Femur (tissue), 1 donor: ENCODE results near the gene MICAL2.

Experiments used
- DNase-seq: peaks from one replicate; pipeline ENCODE4 v3.0.0-alpha.2; 2017

Gene MICAL2

DNA sequence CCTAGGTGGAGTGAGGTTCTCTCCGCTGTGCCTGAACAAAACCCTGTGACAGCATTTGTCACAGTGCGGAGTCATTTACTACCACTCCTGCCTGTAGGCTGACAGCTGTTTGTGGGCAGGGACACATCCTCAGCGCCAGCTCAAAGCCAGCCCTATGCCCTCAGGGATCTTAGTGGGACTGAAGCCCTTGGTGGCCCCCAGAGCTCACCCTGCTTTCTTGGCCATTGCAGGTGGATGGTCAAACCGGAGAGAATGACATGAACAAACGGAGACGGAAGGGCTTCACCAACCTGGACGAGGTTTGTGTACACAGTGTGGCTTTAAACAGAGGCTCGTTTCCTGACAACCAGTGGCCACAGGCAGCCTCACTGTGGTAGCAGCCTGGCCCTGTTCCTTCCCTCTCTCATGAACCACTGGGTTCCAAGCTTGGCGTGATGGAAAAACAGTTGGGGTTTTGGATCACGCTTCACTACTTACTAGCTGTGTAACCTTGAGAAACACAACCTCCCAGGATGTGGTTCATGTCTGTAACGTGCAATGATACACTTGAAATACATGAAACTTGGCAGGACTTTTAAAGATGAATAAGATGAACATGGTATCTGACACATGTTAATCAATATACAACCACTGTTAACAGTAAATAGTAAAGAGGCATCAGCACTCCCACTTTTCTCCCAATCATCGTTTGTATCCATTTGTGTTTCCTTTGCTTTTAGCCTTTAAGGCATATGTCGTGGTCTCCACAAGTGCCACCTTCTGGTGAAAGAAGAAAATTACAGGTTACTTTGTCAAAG lies 125.8 kb downstream of the MICAL2 start:
- DNase-seq, result peak; percentile 78

DNA sequence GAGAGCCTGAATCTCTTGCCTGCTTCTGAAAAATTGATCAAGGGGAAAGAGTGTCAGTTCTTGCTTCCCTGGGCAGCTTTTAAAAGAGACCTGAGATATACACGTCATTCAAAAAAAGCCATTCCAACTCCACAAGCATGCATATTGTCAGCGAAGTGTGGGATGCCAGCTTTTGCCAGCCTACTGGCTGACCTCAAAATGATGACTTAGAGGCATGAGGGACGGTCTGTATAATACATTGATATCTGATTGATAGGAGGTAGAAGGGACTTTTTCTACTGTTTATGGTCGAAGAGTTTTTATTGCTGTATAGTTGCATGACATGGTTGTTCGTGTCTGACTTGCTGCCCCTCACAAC lies 126.3 kb downstream of the MICAL2 start:
- DNase-seq, result no peak

DNA sequence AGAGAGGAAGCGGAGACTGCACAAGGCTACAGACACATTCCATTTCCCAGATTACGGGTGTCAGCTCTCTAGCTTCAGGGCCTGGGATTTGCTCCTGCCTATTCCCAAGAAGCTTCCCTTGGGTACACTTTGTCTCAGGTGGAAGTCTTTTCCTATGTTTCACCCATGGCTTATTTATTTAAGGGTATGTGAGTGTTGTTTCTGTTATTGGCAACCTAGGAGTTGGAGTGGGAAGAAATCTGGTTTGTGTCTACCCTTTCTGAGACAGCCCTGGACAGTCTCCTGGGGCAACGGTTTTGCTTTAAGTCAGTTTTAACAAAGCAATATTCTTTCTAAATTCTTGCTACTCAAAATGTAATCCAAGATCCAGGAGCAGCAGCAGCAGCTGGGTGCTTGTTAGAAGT lies 127.0 kb downstream of the MICAL2 start:
- no peak for DNase-seq

GRCh38 chr11:12238420-12238819 lies 128.0 kb downstream of the MICAL2 start:
- DNase-seq, result no peak

DNA sequence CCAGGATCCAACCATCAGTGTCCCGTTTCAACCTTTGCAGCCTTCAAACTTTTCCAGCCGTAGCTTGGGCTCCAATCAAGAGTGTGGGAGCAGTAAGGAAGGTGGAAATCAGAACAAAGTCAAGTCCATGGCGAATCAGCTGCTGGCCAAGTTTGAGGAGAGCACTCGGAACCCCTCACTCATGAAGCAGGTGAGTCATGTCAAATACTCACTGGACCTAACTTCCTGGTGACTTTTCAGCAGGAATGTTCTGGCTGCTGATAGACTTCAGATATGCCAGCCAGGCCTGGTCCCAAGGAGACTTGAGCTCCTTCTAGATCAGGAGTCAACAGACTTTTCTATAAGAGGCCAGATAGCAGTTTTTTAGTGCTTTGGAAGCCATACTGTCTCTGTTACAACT lies 129.0 kb downstream of the MICAL2 start:
- no peak for DNase-seq

DNA sequence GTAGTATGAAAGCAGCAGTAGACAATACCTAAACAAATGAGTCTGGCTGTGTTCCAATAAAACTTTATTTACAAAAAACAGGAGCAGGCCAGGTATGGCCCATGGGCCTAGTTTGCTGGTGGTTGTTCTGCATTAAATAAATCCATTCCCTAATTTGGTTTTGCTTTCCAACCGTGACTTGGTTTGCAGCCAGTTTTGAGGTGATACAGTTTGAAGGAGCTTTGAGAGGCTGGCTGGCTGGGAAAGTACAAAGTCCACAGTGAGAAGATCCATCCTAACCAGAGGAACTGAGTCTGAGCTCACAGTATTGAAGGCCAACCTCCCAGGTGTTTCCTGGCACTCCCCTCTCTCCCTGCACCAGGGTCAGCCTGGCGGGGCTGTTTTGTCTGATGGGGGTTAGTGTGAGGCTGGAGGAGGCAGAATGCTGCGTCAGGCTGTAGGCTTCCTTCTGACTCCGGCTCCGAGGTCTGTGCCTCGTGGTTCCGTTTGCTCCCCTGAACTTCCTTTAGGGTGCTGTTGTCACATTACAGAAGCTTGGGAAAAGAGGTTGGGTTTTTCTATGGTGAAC lies 129.5 kb downstream of the MICAL2 start:
- no peak for DNase-seq

DNA sequence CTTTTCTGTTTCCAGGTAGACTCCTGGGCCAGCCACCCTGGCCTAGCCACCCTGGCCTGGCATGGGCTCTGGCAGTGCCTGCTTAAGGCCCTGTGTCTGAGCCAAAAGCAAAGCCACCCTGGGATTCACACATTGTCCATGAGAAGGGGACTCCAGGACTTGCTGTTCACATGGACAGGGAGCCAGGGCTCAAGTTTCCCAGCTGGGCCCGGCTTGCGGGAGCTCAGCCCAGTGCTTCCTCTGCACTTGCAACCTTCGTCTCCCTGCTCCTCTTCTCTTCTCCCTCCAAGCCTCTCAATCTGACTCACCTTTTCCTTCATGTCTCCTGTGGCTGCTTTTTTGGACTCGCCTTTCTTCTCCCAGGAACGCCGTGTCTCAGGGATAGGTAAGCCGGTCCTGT lies 130.3 kb downstream of the MICAL2 start:
- peak; percentile 63 for DNase-seq

DNA sequence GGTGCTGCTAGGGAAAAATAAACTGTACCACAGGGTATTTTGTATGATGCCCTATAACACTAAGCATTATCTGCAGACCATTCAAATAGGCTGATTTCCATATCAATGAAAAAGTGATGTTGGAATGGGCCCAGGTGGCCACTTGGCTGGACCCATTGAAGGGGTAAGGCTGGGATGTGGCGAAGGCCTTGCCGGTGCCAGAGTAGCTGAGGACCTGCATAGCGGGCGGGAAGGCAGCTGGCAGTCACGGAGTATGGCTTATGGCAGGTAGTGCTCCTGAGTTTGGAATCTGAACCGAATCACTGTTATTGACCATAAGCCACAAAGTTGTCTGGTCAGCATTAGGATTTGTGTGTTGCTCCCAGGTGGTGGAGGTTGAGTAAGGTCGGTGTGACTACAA lies 131.0 kb downstream of the MICAL2 start:
- DNase-seq, result no peak

GRCh38 chr11:12241971-12242672 lies 131.7 kb downstream of the MICAL2 start:
- DNase-seq, result no peak

GRCh38 chr11:12242966-12243365 lies 132.6 kb downstream of the MICAL2 start:
- no peak for DNase-seq

DNA sequence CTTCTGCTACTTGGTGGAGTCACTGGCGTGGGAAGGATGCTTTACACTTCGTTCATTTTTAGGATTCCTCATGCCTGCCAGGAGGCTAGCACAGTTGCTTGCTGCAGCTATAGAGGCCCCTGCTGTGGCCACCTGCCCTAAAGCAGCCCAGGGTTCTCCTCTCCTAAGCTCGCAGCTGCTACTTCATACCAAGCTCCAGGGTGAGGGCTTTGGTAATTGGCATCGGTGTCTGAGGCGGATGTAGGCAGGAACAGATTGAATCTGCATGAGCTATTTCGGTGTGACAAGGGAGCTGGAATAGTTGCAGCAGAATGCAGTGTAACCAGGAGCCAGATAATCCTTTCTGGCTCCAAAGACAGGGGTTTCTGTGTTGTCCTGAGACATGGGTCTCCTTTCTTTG lies 133.1 kb downstream of the MICAL2 start:
- DNase-seq, result peak; percentile 77

DNA sequence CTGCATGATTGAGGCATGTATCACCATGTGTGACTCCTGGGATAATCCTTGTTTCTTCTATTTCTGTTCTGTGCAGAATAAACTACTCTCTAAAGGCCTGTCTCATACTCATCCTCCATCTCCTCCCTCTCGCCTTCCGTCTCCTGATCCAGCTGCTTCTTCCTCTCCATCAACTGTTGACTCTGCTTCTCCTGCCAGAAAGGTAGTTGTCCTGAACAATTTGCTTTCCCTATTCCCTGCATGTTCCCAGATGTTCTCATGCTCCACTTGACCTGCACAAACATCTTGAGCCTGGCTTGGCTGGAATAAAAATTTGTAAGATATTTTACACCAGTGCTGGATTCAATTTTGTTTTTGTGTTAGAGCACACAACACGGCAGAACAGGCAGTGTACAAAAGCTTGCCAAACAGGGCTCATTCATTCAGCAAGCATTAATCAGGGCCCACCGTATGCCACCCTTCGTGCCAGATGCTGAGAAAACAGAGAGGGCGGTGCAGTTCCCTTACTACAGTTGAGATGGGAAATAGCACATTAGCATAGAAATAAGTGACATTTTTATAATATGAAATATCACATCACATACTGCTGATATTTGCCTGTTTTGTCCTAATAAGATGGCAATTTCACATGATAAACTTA lies 133.6 kb downstream of the MICAL2 start:
- DNase-seq, result no peak

DNA sequence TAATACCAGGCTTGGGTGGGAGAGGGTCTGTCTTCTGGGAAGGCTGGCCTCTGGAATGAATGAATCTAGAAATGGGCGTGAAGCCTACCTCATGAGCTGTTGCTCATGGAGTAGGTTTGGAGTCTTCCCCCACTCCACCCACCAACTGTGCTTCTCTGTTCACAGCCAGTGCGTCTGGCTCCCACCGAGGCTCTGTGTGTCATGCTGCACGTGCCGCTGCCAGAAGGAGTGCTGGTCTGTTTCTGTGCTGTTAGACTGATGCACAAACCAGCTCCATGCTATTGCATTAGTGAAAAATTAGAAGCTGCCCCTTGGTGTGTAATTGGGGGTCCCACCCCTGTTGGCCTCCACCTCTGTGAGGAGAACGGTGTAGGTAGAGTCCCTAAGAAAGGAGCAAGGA lies 134.7 kb downstream of the MICAL2 start:
- no peak for DNase-seq

- DNase-seq, result no peak
Measured at GRCh38 chr11:12245549-12246016, 135.2 kb downstream of the MICAL2 start.

DNA sequence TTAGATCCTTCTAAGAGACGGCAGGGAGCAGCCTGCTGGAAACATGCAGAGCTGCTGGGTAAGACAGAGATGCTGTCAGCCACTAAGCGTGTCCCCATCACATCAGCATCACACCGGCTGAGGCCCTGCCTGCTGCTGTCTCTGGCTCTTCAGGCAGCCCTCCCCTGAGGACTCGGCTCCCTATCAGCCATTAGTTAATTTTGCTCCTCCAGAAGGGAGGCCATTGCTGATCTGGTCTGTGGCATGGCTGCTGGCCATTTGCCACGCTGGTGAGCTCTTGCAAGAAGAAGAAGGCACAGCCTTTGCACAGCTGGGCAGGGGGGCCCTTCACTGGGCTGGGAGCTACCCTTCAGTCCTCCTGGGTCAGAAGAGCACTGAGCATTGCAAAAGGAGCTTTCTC lies 135.8 kb downstream of the MICAL2 start:
- no peak for DNase-seq

DNA sequence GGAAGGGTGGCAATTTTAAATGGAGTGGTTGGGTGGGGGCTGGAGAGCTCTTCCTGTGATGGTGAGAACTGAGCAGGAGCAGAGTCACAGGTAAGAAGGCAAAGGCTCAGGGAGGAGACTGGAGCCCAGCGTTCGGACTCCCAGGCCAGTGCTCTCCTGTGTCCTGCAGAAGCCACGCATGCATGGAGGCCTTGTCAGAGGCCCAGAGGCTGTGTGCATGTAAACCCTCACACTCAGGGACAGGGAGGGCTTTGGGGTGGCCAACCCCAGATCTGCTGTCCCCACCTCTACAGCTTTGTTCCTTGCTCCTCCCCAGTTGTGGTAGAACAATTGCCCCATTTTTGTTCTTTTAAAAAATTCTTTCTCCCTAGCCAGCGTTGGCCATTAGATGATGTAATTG lies 136.6 kb downstream of the MICAL2 start:
- no peak for DNase-seq

DNA sequence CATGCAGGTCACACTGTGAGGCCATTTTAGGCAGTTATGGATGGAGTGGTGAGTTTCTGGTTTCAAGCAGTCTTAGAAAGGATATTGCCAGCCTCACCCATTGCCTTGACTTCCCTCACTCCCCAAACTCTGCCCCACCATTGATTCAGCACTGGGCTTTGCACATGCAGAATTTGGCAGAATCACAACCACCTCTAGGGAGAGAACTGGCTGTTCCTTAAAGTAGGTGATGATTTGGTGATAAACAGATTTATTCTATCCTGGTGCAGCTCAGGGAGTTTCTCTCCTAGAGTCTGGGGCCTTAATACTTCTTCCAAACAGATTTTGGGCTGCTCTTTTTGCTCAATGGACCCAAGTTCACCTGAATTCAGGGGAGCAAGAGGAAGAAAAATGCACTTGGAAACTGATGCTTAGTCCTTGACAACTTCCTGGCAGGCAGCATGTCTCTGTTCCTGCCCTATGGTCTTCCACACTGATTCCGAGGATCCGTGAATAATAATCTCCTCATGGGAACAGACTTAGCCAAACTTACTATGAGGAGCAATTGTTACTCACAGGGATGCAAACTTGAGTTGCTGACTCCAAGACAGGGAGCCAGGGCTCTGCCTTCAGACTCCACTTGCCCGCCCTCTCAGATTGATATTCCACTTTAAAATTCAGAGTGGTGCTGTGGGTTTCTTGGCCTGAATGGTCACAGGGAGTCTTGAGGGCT lies 137.3 kb downstream of the MICAL2 start:
- DNase-seq, result no peak

DNA sequence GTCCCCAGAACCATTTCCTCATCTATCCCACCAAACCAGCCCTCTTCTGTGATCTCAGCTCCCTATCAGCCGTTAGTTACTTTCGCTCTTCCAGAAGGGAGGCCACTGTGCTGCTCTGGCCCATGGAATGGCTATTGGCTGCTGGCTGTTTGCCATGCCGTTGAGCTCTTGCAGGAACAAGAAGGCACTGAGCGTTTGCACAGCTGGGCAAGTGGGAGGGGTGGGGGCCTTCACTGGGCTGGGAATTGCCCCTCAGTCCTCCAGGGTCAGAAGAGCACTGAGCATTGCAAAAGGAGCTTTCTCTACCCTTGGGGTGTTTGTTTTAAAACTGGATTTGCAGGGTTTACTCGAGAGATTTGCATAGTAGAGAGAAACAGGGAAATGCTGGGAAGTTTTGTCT lies 137.9 kb downstream of the MICAL2 start:
- DNase-seq, result peak; percentile 75

GRCh38 chr11:12249590-12250260 lies 139.3 kb downstream of the MICAL2 start:
- DNase-seq, result peak; percentile 69

DNA sequence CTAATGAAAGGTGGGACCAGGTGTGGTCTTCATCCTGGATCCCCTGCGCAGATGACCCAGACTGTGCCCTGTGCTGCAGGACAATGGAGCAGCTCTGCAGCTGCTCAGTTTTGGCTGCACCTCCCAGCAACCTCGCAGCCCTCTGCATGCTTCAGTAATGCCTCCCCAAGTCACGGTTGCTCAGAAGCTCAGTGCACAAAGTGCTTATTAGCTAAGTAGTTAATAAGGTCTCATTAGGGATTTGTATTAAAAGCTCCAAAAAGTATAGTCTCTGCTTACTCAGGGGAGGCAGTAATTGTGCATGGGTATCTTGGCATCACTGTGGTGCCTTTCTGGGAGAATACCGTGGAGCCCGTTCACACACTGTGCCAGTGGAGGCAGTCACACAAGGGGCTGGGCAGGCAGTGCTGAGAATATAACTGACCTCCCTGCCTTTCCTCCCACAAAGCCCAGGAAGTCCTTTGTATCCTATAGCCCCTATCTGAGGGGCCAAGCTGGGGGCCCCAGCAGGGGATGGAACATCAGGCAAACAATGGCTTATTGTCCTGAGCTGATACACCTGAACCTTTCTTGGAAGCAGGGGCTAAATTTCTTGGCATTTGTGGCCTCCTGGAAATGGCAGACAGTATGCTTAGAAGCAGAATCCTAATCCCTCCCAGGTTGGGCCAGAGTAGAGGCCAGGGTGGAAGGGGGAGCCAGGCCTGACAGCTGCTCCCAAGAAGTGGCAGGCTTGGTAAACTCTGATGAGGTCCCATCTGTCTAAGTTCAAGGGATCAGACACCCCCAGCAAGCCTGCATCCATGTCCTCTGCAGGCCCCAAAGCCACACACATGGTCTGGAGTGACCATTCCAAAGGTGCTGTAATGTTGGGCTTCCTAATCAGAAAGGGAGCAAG lies 141.5 kb downstream of the MICAL2 start:
- no peak for DNase-seq

DNA sequence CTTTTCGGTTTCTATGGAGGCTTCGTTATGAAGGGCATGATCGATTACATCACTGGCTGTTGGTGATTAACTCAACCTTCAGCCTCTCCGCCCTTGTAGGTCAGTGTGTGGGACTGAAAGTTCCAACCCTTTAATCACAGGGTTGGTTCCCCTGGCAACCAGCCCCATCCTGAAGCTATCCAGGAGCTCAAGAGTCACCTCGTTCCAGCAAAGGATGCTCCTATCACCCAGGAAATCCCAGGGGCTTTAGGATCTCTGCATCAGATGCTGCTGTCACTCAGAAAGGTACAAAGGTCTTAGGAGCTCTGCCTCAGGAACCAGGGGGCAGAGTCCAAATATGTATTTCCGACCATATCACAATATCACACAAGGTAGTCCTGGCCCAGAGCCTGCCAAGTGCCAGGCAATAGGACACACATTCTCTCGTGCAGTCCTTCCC lies 143.5 kb downstream of the MICAL2 start:
- DNase-seq, result no peak
